Measurements from ENCODE around the gene DDX5.

The DDX5 gene

DNA sequence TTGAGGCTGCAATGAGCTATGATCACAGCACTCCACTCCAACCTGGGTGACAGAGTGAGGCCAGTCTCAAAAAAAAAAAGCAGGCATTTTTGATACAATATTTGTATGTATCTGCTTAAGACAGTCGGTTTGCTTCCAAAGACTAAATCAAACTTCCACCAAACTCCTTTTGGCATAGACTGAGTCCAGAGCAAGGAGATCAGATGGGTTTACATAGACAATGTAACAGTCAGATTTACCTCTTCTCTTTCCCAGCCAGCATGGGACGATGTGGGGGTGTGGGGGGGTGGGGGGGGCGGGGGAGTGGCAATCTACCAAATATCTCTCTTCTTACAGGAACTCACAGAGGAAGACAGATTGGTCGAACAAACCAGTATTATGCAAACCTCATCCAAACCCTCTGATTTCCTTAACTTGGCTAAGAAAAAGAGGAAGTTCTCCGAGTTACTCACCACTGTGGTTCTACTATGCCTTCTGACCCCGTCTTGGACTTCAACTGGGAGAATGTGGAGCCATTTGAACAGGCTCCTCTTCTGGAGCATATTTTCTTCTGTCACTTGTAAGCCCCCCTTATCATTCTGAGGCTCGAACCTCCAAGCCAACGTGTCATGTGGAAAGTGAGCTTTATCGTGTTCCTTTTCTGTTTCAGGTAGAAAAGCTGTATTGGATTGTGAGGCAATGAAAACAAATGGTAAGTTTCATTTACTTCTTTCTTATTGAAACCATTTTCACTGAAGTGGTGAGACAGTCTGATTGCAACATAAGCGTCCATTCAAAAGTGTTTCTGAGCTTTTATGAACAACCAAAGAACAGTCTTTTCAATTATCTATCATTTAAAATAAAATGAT, 57.2 kb downstream of the DDX5 start, which contains the start of gene MILR1:
Gene MILR1, plus strand, starts transcription at position 451 of the 848 bp plus-strand sequence. Its CDS starts 54 bp downstream, at position 505.
- H3K4me1 Mint-ChIP-seq = no peaks in the 10 kb centered on the region
- no peaks in the 10 kb centered on the region for H3K36me3 Mint-ChIP-seq (ENCODE audit: insufficient read depth)
- peak within 1 kb of the TSS; percentile 51 for H3K27ac Mint-ChIP-seq (ENCODE audit: low read depth)
- ATAC-seq (replicated peaks; ENCODE audit: extremely low read depth, poor library complexity, severe bottlenecking) (peak; percentile 43), DNase-seq (ENCODE audit: low spot score in 2 of 2) (no peak)
- no peaks in the 10 kb centered on the region for H3K9me3 Mint-ChIP-seq
- H3K4me3 Mint-ChIP-seq = no peak within 1 kb of the TSS
- H3K27me3 Mint-ChIP-seq = no peaks in the 10 kb centered on the region
